AG09319 (cell line): Measurements from ENCODE around the gene IL36B.

Experiments
- DNase-seq: peaks from one replicate; pipeline ENCODE4 v3.0.0-alpha.2; 2010; ENCODE audit warnings: low read depth; ENCODE audit errors: extremely low read depth
- TF ChIP-seq, protein P1 (sequence below): IDR thresholded peaks from 2 replicates; pipeline ENCODE4 v1.5.1; 2011; ENCODE audit warnings: low read depth, mild to moderate bottlenecking, inconsistent platforms, low read length, moderate library complexity

The IL36B gene

DNA sequence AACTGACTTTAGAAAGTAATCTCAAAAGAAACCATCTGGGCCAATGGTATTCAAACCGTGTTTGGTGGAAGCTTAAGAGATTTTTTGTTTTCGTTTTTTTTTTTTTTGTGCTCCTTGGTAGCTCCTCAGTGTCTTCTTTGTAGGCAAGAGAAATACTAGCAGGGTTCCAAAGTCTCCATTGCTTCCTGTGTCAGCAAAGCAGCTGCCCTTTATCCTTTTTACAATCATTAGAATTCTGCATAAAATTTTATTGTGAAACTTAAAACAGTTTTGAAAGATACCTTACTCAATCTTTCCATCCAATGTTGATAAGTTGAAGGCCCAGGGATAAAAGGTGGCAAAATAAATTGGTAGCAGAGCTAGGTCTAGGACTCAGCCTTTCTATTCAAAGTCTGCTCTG, 15.6 kb upstream of the IL36B start:
- TF ChIP-seq, protein P1, sequence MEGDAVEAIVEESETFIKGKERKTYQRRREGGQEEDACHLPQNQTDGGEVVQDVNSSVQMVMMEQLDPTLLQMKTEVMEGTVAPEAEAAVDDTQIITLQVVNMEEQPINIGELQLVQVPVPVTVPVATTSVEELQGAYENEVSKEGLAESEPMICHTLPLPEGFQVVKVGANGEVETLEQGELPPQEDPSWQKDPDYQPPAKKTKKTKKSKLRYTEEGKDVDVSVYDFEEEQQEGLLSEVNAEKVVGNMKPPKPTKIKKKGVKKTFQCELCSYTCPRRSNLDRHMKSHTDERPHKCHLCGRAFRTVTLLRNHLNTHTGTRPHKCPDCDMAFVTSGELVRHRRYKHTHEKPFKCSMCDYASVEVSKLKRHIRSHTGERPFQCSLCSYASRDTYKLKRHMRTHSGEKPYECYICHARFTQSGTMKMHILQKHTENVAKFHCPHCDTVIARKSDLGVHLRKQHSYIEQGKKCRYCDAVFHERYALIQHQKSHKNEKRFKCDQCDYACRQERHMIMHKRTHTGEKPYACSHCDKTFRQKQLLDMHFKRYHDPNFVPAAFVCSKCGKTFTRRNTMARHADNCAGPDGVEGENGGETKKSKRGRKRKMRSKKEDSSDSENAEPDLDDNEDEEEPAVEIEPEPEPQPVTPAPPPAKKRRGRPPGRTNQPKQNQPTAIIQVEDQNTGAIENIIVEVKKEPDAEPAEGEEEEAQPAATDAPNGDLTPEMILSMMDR, result no peak

DNA sequence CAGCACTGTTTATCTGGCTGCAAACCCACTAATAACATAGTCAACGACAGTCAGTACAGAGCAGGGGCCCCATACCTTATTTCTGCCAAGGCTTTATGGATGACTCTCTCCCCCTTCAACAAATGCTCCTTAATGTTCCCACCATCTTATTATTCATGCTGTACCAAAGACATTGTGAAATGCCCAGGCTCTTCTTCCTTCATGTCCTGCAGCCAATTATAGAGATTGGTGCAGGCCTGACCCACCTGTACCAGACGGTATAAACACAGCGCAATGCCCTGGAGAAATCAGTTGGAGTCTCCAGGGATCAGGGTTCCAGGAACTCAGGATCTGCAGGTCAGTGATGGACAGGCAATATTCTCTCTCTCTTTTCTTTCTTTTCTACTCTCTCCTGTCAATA, 15.0 kb upstream of the IL36B start, which contains the start of gene IL1F10:
Gene IL1F10 (plus strand): TSS at position 290 of the 400 bp plus-strand sequence. CDS start 4,769 bp downstream, outside the sequence.
- DNase-seq, result no peak
- TF ChIP-seq, protein P1, result no peak

More for the DNA sequence above, 15.6 kb upstream of the IL36B start:
- no peak for DNase-seq

DNA sequence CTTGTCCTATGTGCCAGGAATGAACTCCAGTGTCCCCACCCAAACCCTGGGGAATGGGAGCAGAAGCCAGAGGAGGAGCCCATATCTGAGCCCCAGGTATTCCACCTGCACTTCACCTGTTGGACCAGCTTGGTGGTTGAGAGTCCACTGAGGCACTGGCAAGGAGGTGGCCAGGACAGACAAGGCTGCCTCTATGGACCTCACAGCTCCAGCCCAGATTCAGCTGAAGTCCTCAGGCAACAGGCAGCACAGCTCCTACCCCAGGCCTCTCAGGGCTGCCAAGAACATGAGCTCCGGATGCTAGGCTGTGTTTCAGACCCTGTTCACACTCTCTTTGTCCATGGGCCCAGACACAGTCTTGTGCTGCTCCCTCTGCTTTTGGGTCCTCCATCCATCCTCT, 12.2 kb upstream of the IL36B start:
- no peak for DNase-seq
- TF ChIP-seq, protein P1, result no peak

DNA sequence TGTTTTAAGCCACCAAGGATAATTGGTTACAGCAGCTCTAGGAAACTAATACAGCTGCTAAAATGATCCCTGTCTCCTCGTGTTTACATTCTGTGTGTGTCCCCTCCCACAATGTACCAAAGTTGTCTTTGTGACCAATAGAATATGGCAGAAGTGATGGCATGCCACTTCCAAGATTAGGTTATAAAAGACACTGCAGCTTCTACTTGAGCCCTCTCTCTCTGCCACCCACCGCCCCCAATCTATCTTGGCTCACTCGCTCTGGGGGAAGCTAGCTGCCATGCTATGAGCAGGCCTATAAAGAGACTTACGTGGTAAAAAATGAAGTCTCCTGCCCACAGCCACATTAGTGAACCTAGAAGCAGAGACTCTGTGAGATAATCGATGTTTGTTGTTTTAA, 11.6 kb upstream of the IL36B start:
- no peak for DNase-seq
- TF ChIP-seq, protein P1, result no peak

DNA sequence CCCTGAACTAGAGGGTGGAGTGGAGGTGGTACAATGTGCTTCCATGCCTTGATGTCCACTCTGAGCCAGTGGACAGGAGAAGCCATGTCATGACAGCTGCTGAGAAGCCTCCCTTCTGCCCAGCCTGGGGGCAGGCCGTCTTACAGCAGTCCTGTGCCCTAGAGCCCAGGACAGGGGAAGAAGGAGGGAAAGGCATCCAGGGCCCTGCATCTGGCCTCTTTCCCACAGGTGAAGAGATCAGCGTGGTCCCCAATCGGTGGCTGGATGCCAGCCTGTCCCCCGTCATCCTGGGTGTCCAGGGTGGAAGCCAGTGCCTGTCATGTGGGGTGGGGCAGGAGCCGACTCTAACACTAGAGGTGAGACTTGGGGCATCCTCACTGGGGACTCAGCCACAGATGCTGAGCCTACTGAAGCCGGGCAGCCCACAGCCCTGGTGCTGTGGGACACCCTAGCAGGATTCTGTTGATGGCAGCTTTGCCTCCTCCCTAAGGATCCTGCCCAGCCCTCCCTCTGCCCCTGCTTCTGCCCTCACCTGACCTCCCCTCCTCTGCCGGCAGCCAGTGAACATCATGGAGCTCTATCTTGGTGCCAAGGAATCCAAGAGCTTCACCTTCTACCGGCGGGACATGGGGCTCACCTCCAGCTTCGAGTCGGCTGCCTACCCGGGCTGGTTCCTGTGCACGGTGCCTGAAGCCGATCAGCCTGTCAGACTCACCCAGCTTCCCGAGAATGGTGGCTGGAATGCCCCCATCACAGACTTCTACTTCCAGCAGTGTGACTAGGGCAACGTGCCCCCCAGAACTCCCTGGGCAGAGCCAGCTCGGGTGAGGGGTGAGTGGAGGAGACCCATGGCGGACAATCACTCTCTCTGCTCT, 9.5 kb upstream of the IL36B start:
- DNase-seq, result no peak
- TF ChIP-seq, protein P1, result no peak

DNA sequence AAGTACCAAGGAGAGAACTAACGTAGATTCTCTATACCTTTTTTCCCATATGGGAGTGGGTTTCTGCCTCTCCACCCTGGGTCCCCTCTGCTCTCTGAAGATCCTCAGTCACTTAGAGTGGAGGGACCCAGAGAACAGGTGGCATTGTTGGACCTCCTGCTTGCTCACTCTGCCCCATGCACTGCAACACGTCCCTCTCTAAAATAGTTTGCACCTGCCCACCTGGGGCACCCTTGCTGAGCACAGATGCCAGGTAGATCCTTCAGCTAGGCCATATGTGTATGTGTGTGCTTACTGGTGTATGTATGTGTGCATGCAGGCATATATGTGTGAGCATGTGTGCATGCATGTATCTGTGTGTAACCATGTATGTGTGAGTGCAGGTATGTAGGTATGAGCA, 8.6 kb upstream of the IL36B start:
- TF ChIP-seq, protein P1, result no peak
- DNase-seq, result no peak

DNA sequence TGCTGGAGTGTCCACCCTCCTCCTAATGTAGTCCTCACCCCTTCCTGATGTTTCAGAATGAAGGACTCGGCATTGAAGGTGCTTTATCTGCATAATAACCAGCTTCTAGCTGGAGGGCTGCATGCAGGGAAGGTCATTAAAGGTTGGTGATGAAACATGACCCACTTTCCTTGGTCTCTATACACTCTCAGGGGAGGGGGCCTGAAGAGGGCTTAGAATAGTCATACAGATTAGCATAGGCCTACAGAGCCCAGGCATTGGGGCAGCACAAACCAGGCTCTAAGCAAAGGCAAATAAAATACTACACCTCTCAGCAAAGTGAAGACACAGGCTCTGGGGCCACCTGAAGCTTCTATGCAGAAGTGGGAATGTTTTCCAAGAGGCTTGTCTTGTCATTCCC, 8.1 kb upstream of the IL36B start:
- no peak for DNase-seq
- TF ChIP-seq, protein P1, result no peak
